Keratinocyte (primary cell): ENCODE data around the gene PTPRD.

ENCODE experiments used
- EZH2 ChIP-seq: IDR thresholded peaks from one replicate; pipeline ENCODE4 v1.6.1; 2012; ENCODE audit warnings: inconsistent platforms, mild to moderate bottlenecking, low read length, moderate library complexity
- TF ChIP-seq, protein P1 (sequence below), 3 experiments: IDR thresholded peaks in 1 of 3; conservative IDR thresholded peaks in 1 of 3; optimal IDR thresholded peaks in 1 of 3; 2 replicates in 2 of 3; 3 replicates in 1 of 3; pipeline versions ENCODE3 to v1.5.1; 2011; ENCODE audit warnings: low read length in 3 of 3, mild to moderate bottlenecking in 3 of 3, moderate library complexity in 2 of 3, control low read depth in 1 of 3, inconsistent platforms in 1 of 3; ENCODE audit not compliant: insufficient read depth in 2 of 3; ENCODE audit errors: extremely low read depth in 1 of 3

DNA sequence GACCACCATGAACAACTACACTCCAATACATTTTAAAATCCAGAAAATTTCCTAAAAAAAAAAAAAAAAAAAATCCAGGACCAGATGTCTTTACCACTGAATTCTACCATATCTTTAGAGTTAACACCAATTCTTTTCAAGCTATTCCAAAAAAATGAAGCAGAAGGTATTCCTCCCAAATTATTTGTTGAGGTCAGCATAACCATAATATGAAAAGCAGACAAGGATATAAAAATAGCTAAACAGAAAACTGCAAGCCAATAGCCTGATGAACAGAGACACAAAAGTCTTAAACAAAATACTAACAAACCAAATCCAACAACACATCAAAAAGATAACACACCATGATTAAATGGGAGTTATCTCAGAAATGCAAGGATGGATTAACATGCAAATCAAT is 695.4 kb downstream of the PTPRD start:
- TF ChIP-seq, protein P1, sequence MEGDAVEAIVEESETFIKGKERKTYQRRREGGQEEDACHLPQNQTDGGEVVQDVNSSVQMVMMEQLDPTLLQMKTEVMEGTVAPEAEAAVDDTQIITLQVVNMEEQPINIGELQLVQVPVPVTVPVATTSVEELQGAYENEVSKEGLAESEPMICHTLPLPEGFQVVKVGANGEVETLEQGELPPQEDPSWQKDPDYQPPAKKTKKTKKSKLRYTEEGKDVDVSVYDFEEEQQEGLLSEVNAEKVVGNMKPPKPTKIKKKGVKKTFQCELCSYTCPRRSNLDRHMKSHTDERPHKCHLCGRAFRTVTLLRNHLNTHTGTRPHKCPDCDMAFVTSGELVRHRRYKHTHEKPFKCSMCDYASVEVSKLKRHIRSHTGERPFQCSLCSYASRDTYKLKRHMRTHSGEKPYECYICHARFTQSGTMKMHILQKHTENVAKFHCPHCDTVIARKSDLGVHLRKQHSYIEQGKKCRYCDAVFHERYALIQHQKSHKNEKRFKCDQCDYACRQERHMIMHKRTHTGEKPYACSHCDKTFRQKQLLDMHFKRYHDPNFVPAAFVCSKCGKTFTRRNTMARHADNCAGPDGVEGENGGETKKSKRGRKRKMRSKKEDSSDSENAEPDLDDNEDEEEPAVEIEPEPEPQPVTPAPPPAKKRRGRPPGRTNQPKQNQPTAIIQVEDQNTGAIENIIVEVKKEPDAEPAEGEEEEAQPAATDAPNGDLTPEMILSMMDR (optimal IDR thresholded peaks at IDR 0.05 in 1 of 3, IDR thresholded peaks at IDR 0.05 in 1 of 3, conservative IDR thresholded peaks at IDR 0.05 in 1 of 3; ENCODE audit: extremely low read depth in 1 of 3, insufficient read depth in 2 of 3, low read length in 3 of 3): no peak
- no peak for TF ChIP-seq EZH2
